Measurements from ENCODE around the gene STX4.

STX4 gene

DNA sequence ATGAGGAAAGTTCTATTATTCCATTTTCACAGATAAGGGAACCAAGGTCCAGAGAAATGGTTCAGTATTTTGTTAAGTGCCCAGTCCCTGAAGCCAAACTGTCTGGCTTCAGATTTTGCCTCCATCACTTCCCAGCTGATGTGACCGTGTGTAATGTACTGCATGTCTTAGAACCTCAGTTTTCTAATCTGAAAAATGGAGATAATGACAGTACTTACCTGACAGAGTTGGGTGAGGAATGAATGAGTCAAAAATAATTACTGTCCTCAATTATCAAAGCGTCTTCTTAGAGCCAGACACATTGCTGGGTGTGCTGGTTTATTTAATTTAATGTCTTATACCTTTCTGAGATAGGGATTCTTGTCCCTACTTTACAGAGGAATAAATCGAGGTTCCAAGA lies 34.0 kb downstream of the STX4 start:
- no peaks in the 10 kb centered on the region; the same call in 1 of the 2 replicates for H3K36me3 ChIP-seq (ENCODE audit: insufficient read depth, low read length)
- H3K4me1 ChIP-seq (ENCODE audit: insufficient read depth, low read length, severe bottlenecking), result peaks cover 11% of the 10 kb centered on the region
- H3K27me3 ChIP-seq (ENCODE audit: insufficient read depth, low read length), result no peaks in the 10 kb centered on the region
- H4K20me1 ChIP-seq (ENCODE audit: insufficient read depth, low read length), result no peaks in the 10 kb centered on the region
- H3K27ac ChIP-seq (ENCODE audit: low read depth, low read length, poor library complexity, severe bottlenecking), result no peak overlapping the region
- H3K9me2 ChIP-seq (ENCODE audit: low read depth, low read length), result no peaks in the 10 kb centered on the region
- peaks cover 22% of the 10 kb centered on the region for H3K79me2 ChIP-seq (ENCODE audit: insufficient read depth, low read length)
- TF ChIP-seq EZH2 (IDR thresholded peaks at IDR 0.05; ENCODE audit: borderline replicate concordance, low read length), result no peak
- TF ChIP-seq, protein P1, sequence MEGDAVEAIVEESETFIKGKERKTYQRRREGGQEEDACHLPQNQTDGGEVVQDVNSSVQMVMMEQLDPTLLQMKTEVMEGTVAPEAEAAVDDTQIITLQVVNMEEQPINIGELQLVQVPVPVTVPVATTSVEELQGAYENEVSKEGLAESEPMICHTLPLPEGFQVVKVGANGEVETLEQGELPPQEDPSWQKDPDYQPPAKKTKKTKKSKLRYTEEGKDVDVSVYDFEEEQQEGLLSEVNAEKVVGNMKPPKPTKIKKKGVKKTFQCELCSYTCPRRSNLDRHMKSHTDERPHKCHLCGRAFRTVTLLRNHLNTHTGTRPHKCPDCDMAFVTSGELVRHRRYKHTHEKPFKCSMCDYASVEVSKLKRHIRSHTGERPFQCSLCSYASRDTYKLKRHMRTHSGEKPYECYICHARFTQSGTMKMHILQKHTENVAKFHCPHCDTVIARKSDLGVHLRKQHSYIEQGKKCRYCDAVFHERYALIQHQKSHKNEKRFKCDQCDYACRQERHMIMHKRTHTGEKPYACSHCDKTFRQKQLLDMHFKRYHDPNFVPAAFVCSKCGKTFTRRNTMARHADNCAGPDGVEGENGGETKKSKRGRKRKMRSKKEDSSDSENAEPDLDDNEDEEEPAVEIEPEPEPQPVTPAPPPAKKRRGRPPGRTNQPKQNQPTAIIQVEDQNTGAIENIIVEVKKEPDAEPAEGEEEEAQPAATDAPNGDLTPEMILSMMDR (IDR thresholded peaks at IDR 0.05; ENCODE audit: low read length), result no peak
- no peak overlapping the region for H3K4me2 ChIP-seq (ENCODE audit: low read length)
- H3F3A ChIP-seq (ENCODE audit: insufficient read depth, low read length), result no peaks in the 10 kb centered on the region
- no peak overlapping the region for H3K4me3 ChIP-seq (ENCODE audit: low read depth, low read length, poor library complexity, severe bottlenecking)
- no peaks in the 10 kb centered on the region for H3K9me3 ChIP-seq (ENCODE audit: low read length)
- H2AFZ ChIP-seq (ENCODE audit: low read length), result no peak overlapping the region
- H3K9ac ChIP-seq (ENCODE audit: low read length), result no peak overlapping the region

GRCh38 chr16:31071861-31072260 lies 38.5 kb downstream of the STX4 start:
- Histone ChIP-seq H3F3A (ENCODE audit: insufficient read depth, low read length) (no peaks in the 10 kb centered on the region), H3K27me3 (ENCODE audit: insufficient read depth, low read length) (no peaks in the 10 kb centered on the region)

GRCh38 chr16:31072540-31073141 lies 39.3 kb downstream of the STX4 start:
- H3K27ac ChIP-seq (ENCODE audit: low read depth, low read length, poor library complexity, severe bottlenecking), result peak overlapping the region; percentile 60
- H3K9me3 ChIP-seq (ENCODE audit: low read length), result no peaks in the 10 kb centered on the region
- no peaks in the 10 kb centered on the region for H3F3A ChIP-seq (ENCODE audit: insufficient read depth, low read length)
- peak overlapping the region; percentile 83 for H3K4me2 ChIP-seq (ENCODE audit: low read length)
- H2AFZ ChIP-seq (ENCODE audit: low read length), result no peak overlapping the region
- H3K4me3 ChIP-seq (ENCODE audit: low read depth, low read length, poor library complexity, severe bottlenecking), result peak overlapping the region; percentile 87
- H3K27me3 ChIP-seq (ENCODE audit: insufficient read depth, low read length), result no peaks in the 10 kb centered on the region
- peak overlapping the region; percentile 92 for H3K9ac ChIP-seq (ENCODE audit: low read length)
- no peaks in the 10 kb centered on the region for H3K9me2 ChIP-seq (ENCODE audit: low read depth, low read length)
- TF ChIP-seq, protein P1 (IDR thresholded peaks at IDR 0.05; ENCODE audit: low read length), result no peak
- no peak for TF ChIP-seq EZH2 (IDR thresholded peaks at IDR 0.05; ENCODE audit: borderline replicate concordance, low read length)
- peaks cover 17% of the 10 kb centered on the region for H3K36me3 ChIP-seq (ENCODE audit: insufficient read depth, low read length)
- H3K79me2 ChIP-seq (ENCODE audit: insufficient read depth, low read length), result peaks cover 33% of the 10 kb centered on the region
- H3K4me1 ChIP-seq (ENCODE audit: insufficient read depth, low read length, severe bottlenecking), result peaks cover 22% of the 10 kb centered on the region
- no peaks in the 10 kb centered on the region for H4K20me1 ChIP-seq (ENCODE audit: insufficient read depth, low read length)

More at GRCh38 chr16:31071861-31072260, 38.5 kb downstream of the STX4 start:
- H3K9ac ChIP-seq (ENCODE audit: low read length), result peak overlapping the region; percentile 92
- no peak overlapping the region for H2AFZ ChIP-seq (ENCODE audit: low read length)
- peaks cover 33% of the 10 kb centered on the region for H3K79me2 ChIP-seq (ENCODE audit: insufficient read depth, low read length)
- H3K36me3 ChIP-seq (ENCODE audit: insufficient read depth, low read length), result peaks cover 10% of the 10 kb centered on the region
- H3K4me2 ChIP-seq (ENCODE audit: low read length), result peak overlapping the region; percentile 83
- peak overlapping the region; percentile 60 for H3K27ac ChIP-seq (ENCODE audit: low read depth, low read length, poor library complexity, severe bottlenecking)
- H3K4me3 ChIP-seq (ENCODE audit: low read depth, low read length, poor library complexity, severe bottlenecking), result peak overlapping the region; percentile 87
- H3K9me3 ChIP-seq (ENCODE audit: low read length), result no peaks in the 10 kb centered on the region
- no peaks in the 10 kb centered on the region for H4K20me1 ChIP-seq (ENCODE audit: insufficient read depth, low read length)
- H3K4me1 ChIP-seq (ENCODE audit: insufficient read depth, low read length, severe bottlenecking), result peaks cover 22% of the 10 kb centered on the region
- TF ChIP-seq, protein P1 (IDR thresholded peaks at IDR 0.05; ENCODE audit: low read length), result no peak
- no peak for TF ChIP-seq EZH2 (IDR thresholded peaks at IDR 0.05; ENCODE audit: borderline replicate concordance, low read length)
- H3K9me2 ChIP-seq (ENCODE audit: low read depth, low read length), result no peaks in the 10 kb centered on the region

All from OCI-LY1 (cell line).